HG03025 (cell line): ENCODE measurements around the gene TFDP2.
"Not testable (repeated sequence)": the region's sequence is repeated elsewhere in the genome, so short reads cannot be mapped to it uniquely, and the experiment has no call there.

Source experiments
- ATAC-seq: cut with Tn5 transposase; IDR thresholded peaks from one replicate; pipeline ENCODE4 v1.9.1; 2021; ENCODE audit warnings: mild to moderate bottlenecking, moderate library complexity; ENCODE audit not compliant: unreplicated experiment, low FRiP score

TFDP2 gene

GRCh38 chr3:142148792-142149672 is at the start of gene TFDP2:
TFDP2 (minus strand) TSS chr3:142149544; CDS start chr3:142101749, 47,795 bp downstream.
- peak; percentile 99 for ATAC-seq

- no peak for ATAC-seq
Observed at GRCh38 chr3:142188846-142189245, 39.5 kb upstream of the TFDP2 start.

- no peak for ATAC-seq
Observed at GRCh38 chr3:142180761-142181362, 31.5 kb upstream of the TFDP2 start.

DNA sequence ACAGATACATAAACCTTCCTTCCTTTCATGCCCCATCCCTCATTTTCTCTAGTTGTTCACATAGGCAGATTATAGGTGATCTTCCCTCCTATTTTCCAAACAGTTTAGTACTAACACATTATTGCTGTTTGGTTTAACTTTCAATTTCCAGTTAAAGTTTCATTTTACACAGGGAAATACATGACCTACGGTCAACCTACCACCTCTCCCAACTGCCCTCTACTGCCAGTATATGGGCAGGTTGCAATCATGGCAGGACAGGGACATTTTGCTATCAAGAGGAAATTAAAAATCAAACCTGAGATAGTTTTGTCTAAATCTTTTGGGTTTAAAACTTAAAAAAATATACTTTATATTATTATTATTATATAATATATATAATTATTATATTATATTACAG is 26.1 kb upstream of the TFDP2 start:
- ATAC-seq = no peak

DNA sequence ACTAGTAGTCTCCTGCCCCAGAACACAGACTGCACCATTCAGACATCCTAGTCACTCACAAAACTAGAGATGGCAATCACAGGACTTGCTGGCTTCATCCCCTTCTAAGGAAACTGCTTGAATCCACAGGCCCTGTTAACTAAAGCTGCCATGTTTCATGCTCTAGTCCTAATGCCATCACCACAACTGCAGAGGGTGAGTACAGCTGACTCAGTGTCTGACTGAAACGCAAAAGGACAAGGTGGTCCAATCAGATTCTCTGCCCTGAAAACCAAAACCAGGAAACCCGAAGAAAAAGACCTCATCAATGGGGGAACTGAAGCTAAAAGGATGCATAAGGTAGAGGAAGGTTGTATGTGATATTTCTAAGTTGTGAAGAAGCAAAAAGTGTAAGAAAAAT is 25.2 kb upstream of the TFDP2 start:
- ATAC-seq = no peak

GRCh38 chr3:142168514-142168913 is 19.2 kb upstream of the TFDP2 start:
- no peak for ATAC-seq

DNA sequence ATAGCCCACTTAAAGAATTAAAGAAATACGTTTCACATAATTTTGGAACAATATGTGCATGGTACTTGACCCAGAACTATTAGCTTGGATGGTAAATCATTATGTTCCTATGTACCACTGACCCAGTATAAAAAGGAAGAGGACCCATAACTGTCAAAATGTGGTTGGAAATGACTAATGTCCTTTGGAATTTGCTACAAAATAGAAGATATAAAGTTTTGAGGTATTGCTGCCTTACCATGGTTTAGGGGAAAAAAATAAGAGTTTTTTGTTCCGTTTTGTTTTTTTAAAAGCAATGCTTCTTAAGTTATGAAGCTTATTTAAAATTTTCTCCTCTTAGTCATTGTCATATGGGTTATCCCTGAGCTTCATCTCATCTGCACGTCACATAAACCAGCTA is 15.8 kb upstream of the TFDP2 start:
- no peak for ATAC-seq

DNA sequence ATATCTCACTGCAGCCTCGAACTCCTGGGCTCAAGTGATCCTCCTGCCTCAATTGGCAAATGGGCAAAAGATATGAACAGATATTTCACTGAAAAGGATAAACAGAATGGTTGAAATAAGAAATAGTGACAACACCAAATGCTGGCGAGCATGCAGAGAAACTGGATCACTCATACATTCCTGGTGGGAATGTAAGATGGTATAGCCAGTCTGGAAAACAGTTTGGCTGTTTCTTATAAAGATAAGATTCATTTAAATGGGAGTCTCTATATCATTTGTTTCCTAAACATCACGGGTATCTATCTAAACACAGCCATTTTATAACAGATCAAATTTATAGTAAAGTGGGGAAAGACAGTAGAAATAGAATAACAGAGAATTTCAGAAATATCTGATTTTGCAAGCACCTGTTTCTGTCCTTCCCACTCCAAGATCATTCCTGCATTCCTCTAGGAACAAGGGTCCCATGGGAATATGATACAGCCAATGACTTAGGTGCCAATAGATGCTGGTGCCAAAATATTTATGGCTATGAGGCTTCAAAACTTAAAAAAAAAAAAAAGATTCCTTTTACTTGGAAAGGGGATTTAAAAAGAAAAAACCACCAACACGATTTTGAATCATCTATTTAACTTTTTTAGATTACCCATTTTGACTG is 9.9 kb upstream of the TFDP2 start:
- ATAC-seq = no peak

- no peak for ATAC-seq
Observed at GRCh38 chr3:142154186-142154585, 4.8 kb upstream of the TFDP2 start.

DNA sequence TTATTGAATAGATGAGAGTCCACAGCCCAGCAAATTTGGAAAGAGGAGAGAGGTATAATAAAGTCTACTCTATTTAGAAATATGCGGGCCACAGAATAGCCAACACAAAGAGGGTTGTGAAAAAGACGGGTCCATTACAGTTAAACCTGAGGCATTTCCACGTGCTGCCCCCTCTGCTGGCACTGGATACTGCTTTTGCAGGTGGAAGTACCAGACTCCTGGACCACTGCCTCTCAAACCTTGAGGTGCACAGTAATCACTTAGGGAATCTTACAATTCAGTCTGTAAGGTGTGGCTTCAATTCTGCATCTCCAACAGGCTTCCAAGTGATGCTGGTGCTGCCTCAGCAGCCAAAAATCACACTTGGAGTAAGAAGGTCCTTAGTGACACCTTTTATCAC is 3.0 kb upstream of the TFDP2 start:
- no peak for ATAC-seq

- ATAC-seq = no peak
Observed at GRCh38 chr3:142151828-142152227, 2.5 kb upstream of the TFDP2 start.

- no peak for ATAC-seq
Observed at GRCh38 chr3:142151240-142151639, 1.9 kb upstream of the TFDP2 start.

- no peak for ATAC-seq
Observed at GRCh38 chr3:142150271-142150670, 927 bp upstream of the TFDP2 start.

DNA sequence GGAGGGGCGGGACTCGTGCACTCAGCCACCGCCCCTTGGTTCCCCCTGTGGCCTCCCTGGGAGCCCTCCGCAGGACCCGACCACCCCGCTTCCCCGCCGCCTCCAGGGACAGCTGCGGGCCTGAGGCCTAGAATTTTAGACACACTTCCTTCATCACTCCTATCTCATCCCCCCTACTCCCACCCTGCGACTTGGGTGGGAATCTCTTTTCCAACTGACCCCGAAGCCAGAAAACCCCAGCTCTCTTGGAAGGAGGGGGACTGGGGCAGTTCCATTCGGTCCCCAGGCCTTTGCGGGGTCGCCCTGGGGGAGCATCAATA is 289 bp upstream of the TFDP2 start:
- no peak for ATAC-seq

GRCh38 chr3:142148044-142148791 is 1.1 kb downstream of the TFDP2 start:
- no peak for ATAC-seq

DNA sequence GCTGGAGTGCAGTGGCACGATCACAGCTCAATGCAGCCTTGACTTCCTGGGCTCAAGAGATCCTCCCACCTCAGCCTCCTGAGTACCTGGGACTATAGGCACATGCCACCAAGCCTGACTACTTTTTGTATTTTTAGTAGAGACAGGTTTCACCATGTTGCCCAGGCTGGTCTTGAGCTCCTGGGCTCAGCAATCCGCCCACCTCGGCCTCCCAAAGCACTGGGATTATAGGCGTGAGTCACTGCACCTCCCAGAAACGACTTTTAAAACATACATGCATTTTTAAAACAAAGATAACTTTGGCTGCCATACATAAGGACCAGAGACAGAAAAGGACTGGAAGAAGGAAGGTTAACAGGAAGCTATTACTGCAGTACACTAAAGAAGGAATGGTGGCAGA is 4.8 kb downstream of the TFDP2 start:
- ATAC-seq = not testable (repeated sequence)

DNA sequence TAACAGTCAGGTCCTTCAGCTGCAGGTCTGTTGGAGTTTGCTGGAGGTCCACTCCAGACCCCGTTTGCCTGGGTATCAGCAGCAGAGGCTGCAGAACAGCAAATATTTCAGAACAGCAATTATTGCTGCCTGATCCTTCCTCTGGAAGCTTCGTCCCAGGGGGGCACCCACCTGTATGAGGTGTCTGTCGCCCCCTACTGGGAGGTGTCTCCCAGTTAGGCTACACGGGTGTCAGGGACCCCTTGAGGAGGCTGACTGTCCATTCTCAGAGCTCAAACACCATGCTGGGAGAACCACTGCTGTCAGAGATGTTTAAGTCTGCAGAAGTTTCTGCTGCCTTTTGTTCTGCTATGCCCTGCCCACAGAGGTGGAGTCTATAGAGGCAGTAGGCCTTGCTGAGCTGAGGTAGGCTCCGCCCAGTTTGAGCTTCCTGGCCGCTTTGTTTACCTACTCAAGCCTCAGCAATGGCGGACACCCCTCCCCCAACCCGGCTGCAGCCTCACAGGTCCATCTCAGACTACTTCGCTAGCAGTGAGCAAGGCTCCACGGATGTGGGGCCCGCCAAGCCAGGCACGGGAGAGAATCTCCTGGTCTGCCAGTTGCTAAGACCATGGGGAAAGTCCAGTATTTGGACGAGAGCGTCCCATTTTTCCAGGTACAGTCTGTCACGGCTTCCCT is 8.6 kb downstream of the TFDP2 start:
- not testable (repeated sequence) for ATAC-seq

GRCh38 chr3:142137089-142137488 is 12.3 kb downstream of the TFDP2 start:
- ATAC-seq = not testable (repeated sequence)

- ATAC-seq = no peak
Observed at GRCh38 chr3:142134799-142135325, 14.5 kb downstream of the TFDP2 start.

DNA sequence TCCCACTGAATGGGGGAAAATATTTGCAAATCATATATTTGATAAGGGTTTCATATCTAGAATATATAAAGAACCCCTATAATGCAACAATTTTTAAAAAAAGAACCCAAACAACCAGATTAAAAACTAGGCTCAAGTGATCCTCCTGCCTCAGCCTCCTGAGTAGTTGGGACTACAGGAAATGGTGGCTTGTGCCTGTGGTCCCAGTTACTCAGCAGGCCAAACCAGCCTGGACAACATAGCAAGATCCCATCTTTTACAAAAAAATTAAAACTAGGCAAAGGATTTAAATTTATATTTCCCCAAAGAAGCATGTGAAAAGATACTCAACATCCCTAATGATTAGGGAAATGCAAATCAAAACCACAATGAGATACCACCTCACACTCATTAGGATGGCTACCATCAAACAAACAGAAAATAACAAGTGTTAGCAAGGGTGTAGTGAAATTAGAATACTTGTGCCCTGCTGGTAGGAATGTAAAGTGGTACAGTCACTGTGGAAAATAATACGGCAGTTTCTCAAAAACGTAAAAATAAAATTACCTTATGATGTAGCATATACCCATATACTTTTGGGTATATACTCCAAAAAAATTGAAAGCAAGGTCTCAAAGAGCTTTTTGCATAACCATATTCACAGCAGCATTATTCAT is 19.7 kb downstream of the TFDP2 start:
- no peak for ATAC-seq
